Hindlimb muscle (tissue), 1 donor: ENCODE measurements around the gene KLK14. TPM values are rescaled to one million over a fixed set of nuclear protein-coding genes. Genes with fewer than 3 reads are reported as not detected.

Source experiments
- DNase-seq: peaks from one replicate; pipeline ENCODE4 v3.0.0-alpha.2; 2013
- polyA plus RNA-seq: library from polyadenylated mRNA; unstranded; fragments of 120-200 nt; gene quantifications from one replicate; pipeline ENCODE4 v1.2.1, GENCODE V29; 2013; ENCODE audit not compliant: insufficient read length

KLK14 gene
- polyA plus RNA-seq, 1 donor, result not detected

- no peak for DNase-seq
Observed at GRCh38 chr19:51084505-51084904, 1.8 kb upstream of the KLK14 start.

GRCh38 chr19:51083783-51084182, 1.1 kb upstream of the KLK14 start:
- DNase-seq, result no peak

GRCh38 chr19:51083181-51083580, 494 bp upstream of the KLK14 start:
- no peak for DNase-seq

GRCh38 chr19:51081476-51081875, 1.2 kb downstream of the KLK14 start:
- DNase-seq, result no peak

- no peak for DNase-seq
Observed at GRCh38 chr19:51079481-51080110, 3.1 kb downstream of the KLK14 start.

- DNase-seq, result no peak
Observed at GRCh38 chr19:51078731-51079130, 4.0 kb downstream of the KLK14 start.

- DNase-seq, result no peak
Observed at GRCh38 chr19:51078104-51078503, 4.6 kb downstream of the KLK14 start.

GRCh38 chr19:51076631-51077213, 6.0 kb downstream of the KLK14 start:
- DNase-seq, result no peak

- DNase-seq, result no peak
Observed at GRCh38 chr19:51075998-51076397, 6.7 kb downstream of the KLK14 start.

- no peak for DNase-seq
Observed at GRCh38 chr19:51071095-51071405, 11.6 kb downstream of the KLK14 start.

GRCh38 chr19:51070334-51071094, 12.2 kb downstream of the KLK14 start:
- no peak for DNase-seq

- DNase-seq, result no peak
Observed at GRCh38 chr19:51066393-51067186, 16.1 kb downstream of the KLK14 start.

GRCh38 chr19:51065221-51065960, 17.3 kb downstream of the KLK14 start:
- no peak for DNase-seq

GRCh38 chr19:51064534-51065220, 18.0 kb downstream of the KLK14 start, which contains the start of gene KLK13:
TSS of gene KLK13 (minus strand) at chr19:51065092. CDS start at chr19:51065067, 25 bp downstream.
- DNase-seq, result no peak

- DNase-seq, result no peak
Observed at GRCh38 chr19:51063664-51064063, 19.0 kb downstream of the KLK14 start.

- no peak for DNase-seq
Observed at GRCh38 chr19:51060973-51061372, 21.7 kb downstream of the KLK14 start.

- DNase-seq, result no peak
Observed at GRCh38 chr19:51060336-51060735, 22.4 kb downstream of the KLK14 start.

GRCh38 chr19:51059715-51060114, 23.0 kb downstream of the KLK14 start:
- DNase-seq, result no peak

- DNase-seq, result no peak
Observed at GRCh38 chr19:51055866-51056265, 26.8 kb downstream of the KLK14 start.

- DNase-seq, result no peak
Observed at GRCh38 chr19:51047031-51047335, 35.7 kb downstream of the KLK14 start.

- no peak for DNase-seq
Observed at GRCh38 chr19:51044327-51044726, 38.4 kb downstream of the KLK14 start.

GRCh38 chr19:51043497-51043896, 39.2 kb downstream of the KLK14 start:
- no peak for DNase-seq
